GM23248 (cell line): Measurements from ENCODE around the gene ARSK. TPM values are rescaled to one million over a fixed set of nuclear protein-coding genes. Genes with fewer than 3 reads are reported as not detected.
A peak's percentile ranks its signal among the peaks of the same experiment; 100 is the strongest.

ENCODE experiments used
- DNase-seq: peaks from one replicate; pipeline ENCODE4 v3.0.0-alpha.2; 2015
- H2AFZ ChIP-seq: fragments of 200-600 bp; sonication (generic); 2 replicates; pipeline ENCODE4 v1.6.1; 2016; ENCODE audit warnings: antibody characterized with exemption
- H3F3A ChIP-seq: fragments of 200-600 bp; sonication (generic); 2 replicates; pipeline ENCODE4 v1.6.1; 2016; ENCODE audit warnings: mild to moderate bottlenecking, antibody characterized with exemption, mixed run types; ENCODE audit not compliant: insufficient read depth
- H3K27ac ChIP-seq: fragments of 200-600 bp; sonication (generic); 2 replicates; pipeline ENCODE4 v1.5.1; 2016; ENCODE audit warnings: mild to moderate bottlenecking
- H3K27me3 ChIP-seq: fragments of 200-600 bp; sonication (generic); replicated peaks from 2 replicates; pipeline ENCODE4 v1.6.1; 2016; ENCODE audit warnings: mild to moderate bottlenecking; ENCODE audit not compliant: insufficient read depth
- H3K36me3 ChIP-seq: fragments of 200-600 bp; sonication (generic); 2 replicates; pipeline ENCODE4 v1.6.1; 2016; ENCODE audit warnings: low read depth, mild to moderate bottlenecking
- H3K4me1 ChIP-seq: fragments of 200-600 bp; sonication (generic); 2 replicates; pipeline ENCODE4 v1.6.1; 2016; ENCODE audit warnings: mild to moderate bottlenecking; ENCODE audit not compliant: insufficient read depth
- H3K4me2 ChIP-seq: fragments of 200-600 bp; sonication (generic); one replicate; pipeline ENCODE4 v1.6.1; 2016; ENCODE audit warnings: mild to moderate bottlenecking; ENCODE audit not compliant: unreplicated experiment
- H3K4me3 ChIP-seq: fragments of 200-600 bp; sonication (generic); 2 replicates; pipeline ENCODE4 v1.5.1; 2016; ENCODE audit warnings: mild to moderate bottlenecking
- H3K79me2 ChIP-seq: fragments of 200-600 bp; sonication (generic); 2 replicates; pipeline ENCODE4 v1.6.1; 2016; ENCODE audit warnings: mild to moderate bottlenecking; ENCODE audit not compliant: insufficient read depth
- H3K9ac ChIP-seq: fragments of 200-600 bp; sonication (generic); 2 replicates; pipeline ENCODE4 v1.6.1; 2016; ENCODE audit warnings: mild to moderate bottlenecking
- H3K9me2 ChIP-seq: fragments of 200-600 bp; sonication (generic); 2 replicates; pipeline ENCODE4 v1.6.1; 2016; ENCODE audit warnings: mixed run types, mild to moderate bottlenecking, moderate library complexity; ENCODE audit not compliant: insufficient read depth
- H3K9me3 ChIP-seq: fragments of 200-600 bp; sonication (generic); one replicate; pipeline ENCODE4 v1.6.1; 2017; ENCODE audit warnings: low read depth
- H4K20me1 ChIP-seq: fragments of 200-600 bp; sonication (generic); 2 replicates; pipeline ENCODE4 v1.6.0; 2016; ENCODE audit not compliant: insufficient read depth
- EZH2 ChIP-seq: fragments of 200-600 bp; sonication (generic); IDR thresholded peaks from 2 replicates; pipeline ENCODE4 v1.6.1; 2018; ENCODE audit warnings: antibody characterized with exemption, mild to moderate bottlenecking; ENCODE audit not compliant: insufficient read depth, poor library complexity, severe bottlenecking
- EZH2phosphoT487 ChIP-seq: fragments of 200-600 bp; sonication (generic); IDR thresholded peaks from 2 replicates; pipeline ENCODE4 v1.6.1; 2018; ENCODE audit warnings: antibody characterized with exemption, moderate library complexity, mild to moderate bottlenecking, low read depth; ENCODE audit not compliant: insufficient read depth
- WGBS, 2 experiments: methylation state at CpG; one replicate each; pipeline ENCODE4 v1.1.6; 2015 to 2017; ENCODE audit warnings: low lambda C conversion rate in 2 of 2, low coverage in 1 of 2; ENCODE audit errors: missing lambda C conversion rate in 2 of 2; 5-methylcytosine and 5-hydroxymethylcytosine counted together
- in situ Hi-C: fragments of 300-500 bp; cut with MboI; formaldehyde crosslinking; loops from 2 replicates; pipeline ENCODE4 v1.15.0; 2020
- polyA plus RNA-seq: library from polyadenylated mRNA; unstranded; fragments of >200 nt; fragmentation: Nextera tagmentation; extraction: Ambion mirVana; gene quantifications from 2 replicates; pipeline ENCODE4 v1.2.1, GENCODE V29; 2016
- total RNA-seq: library from RNA; depleted of rRNA; stranded (reverse); fragments of >200 nt; shearing (Covaris generic); gene quantifications from 2 replicates; pipeline ENCODE4 v1.2.3, GENCODE V29; 2014

ARSK gene
- total and polyA plus RNA-seq, 2 experiments from 2014 or later = 12.1 to 14.5 TPM

- Histone ChIP-seq H3K4me3 (no peak overlapping the region), H3K27ac (no peak overlapping the region), H3K36me3 (peaks cover 45% of the 10 kb centered on the region), H2AFZ (no peak overlapping the region), H3K4me2 (no peak overlapping the region), H3K9me3 (no peaks in the 10 kb centered on the region), H3K9me2 (no peaks in the 10 kb centered on the region), H3K27me3 (no peaks in the 10 kb centered on the region), H3F3A (peaks cover 26% of the 10 kb centered on the region; the same call in 1 of the 2 replicates), H3K9ac (no peak overlapping the region), H4K20me1 (no peaks in the 10 kb centered on the region), H3K79me2 (peaks cover 38% of the 10 kb centered on the region), H3K4me1 (peaks cover 23% of the 10 kb centered on the region)
- no peak for TF ChIP-seq EZH2
- TF ChIP-seq EZH2phosphoT487 = no peak
- DNase-seq = no peak
- in situ Hi-C loops = no loop called here
Measured at GRCh38 chr5:95528565-95528964, 26.3 kb upstream of the ARSK start.

DNA sequence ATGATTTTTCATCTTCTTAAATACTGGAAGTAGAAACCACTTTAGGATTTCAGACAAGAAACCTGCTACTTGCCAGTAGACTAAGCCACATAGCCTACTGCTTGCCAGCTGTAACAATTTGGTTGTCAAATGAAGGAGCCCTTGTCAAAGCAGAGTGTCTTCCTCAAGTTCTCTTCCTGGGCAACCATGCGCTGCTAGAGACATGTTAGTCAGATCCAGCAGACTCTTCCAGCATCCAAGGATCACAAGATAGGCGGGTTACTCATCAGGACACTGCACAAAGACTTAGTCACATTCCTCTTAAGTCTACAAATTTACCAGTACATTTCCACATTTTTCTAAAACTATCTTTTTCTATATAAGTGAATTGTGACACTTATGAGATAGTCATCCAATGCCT, 24.5 kb upstream of the ARSK start:
- H3K4me2 ChIP-seq = peak overlapping the region; percentile 32
- in situ Hi-C loops = no loop called here
- H2AFZ ChIP-seq = no peak overlapping the region
- H3K9ac ChIP-seq = peak overlapping the region; percentile 15; the same call in 1 of the 2 replicates
- DNase-seq = peak; percentile 98
- H4K20me1 ChIP-seq = no peaks in the 10 kb centered on the region
- H3K9me3 ChIP-seq = no peaks in the 10 kb centered on the region
- H3F3A ChIP-seq = peaks cover 32% of the 10 kb centered on the region; the same call in 1 of the 2 replicates
- H3K9me2 ChIP-seq = no peaks in the 10 kb centered on the region
- H3K27ac ChIP-seq = peak overlapping the region; percentile 74
- H3K36me3 ChIP-seq = peaks cover 31% of the 10 kb centered on the region
- H3K27me3 ChIP-seq = no peaks in the 10 kb centered on the region
- peaks cover 41% of the 10 kb centered on the region for H3K79me2 ChIP-seq
- peaks cover 29% of the 10 kb centered on the region for H3K4me1 ChIP-seq
- no peak overlapping the region for H3K4me3 ChIP-seq
- WGBS, 2 experiments = 12 to 21% methylated on average over 2 of the region's 2 CpGs
- TF ChIP-seq EZH2phosphoT487 (no peak), EZH2 (no peak)

DNA sequence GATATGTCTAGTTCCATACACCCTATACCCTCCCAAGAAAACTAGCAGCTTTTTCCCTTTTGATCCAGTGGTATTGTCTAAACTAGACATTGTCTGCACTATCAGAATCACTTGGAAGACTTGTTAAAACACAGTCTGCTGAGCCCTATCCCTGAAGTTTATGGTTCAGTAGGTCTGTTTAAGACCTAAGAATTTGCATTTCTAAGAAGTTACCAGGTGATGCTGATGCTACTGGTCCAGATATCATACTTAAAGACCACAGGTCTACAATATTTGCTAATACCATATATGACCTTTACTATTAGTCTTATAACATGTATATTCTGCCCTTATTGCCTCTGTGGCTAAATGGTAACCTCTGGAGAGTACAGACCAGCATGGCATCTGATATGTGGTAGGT, 23.4 kb upstream of the ARSK start:
- no peak overlapping the region for H2AFZ ChIP-seq
- no peaks in the 10 kb centered on the region for H3K9me2 ChIP-seq
- peaks cover 29% of the 10 kb centered on the region for H3K4me1 ChIP-seq
- no peak overlapping the region for H3K9ac ChIP-seq
- no peaks in the 10 kb centered on the region for H4K20me1 ChIP-seq
- H3K36me3 ChIP-seq = peaks cover 31% of the 10 kb centered on the region
- no peak for TF ChIP-seq EZH2
- no peak overlapping the region for H3K27ac ChIP-seq
- DNase-seq = no peak
- no peak overlapping the region for H3K4me3 ChIP-seq
- peaks cover 46% of the 10 kb centered on the region for H3K79me2 ChIP-seq
- no peaks in the 10 kb centered on the region for H3K27me3 ChIP-seq
- H3F3A ChIP-seq = peaks cover 33% of the 10 kb centered on the region; the same call in 1 of the 2 replicates
- H3K9me3 ChIP-seq = no peaks in the 10 kb centered on the region
- no peak overlapping the region for H3K4me2 ChIP-seq
- in situ Hi-C loops = no loop called here

GRCh38 chr5:95532415-95532814, 22.5 kb upstream of the ARSK start:
- no peaks in the 10 kb centered on the region for H3K9me3 ChIP-seq
- peaks cover 29% of the 10 kb centered on the region for H3K36me3 ChIP-seq
- peaks cover 40% of the 10 kb centered on the region; the same call in 1 of the 2 replicates for H3F3A ChIP-seq
- H3K9me2 ChIP-seq = no peaks in the 10 kb centered on the region
- no peak overlapping the region for H3K9ac ChIP-seq
- no peak overlapping the region for H3K4me2 ChIP-seq
- in situ Hi-C loops = no loop called here
- TF ChIP-seq EZH2 (no peak), EZH2phosphoT487 (no peak)
- no peaks in the 10 kb centered on the region for H3K27me3 ChIP-seq
- H3K27ac ChIP-seq = no peak overlapping the region
- H4K20me1 ChIP-seq = peaks cover 3% of the 10 kb centered on the region; the same call in 1 of the 2 replicates
- peaks cover 55% of the 10 kb centered on the region for H3K79me2 ChIP-seq
- peaks cover 29% of the 10 kb centered on the region for H3K4me1 ChIP-seq
- DNase-seq = no peak
- H2AFZ ChIP-seq = no peak overlapping the region
- WGBS, 2 experiments = 94 to 96% methylated on average over 2 of the region's 2 CpGs
- no peak overlapping the region for H3K4me3 ChIP-seq

- Histone ChIP-seq H3K4me1 (peaks cover 29% of the 10 kb centered on the region), H3K4me3 (no peak overlapping the region), H3K27ac (peak overlapping the region; percentile 39), H3K4me2 (no peak overlapping the region), H3F3A (peaks cover 40% of the 10 kb centered on the region; the same call in 1 of the 2 replicates), H3K79me2 (peaks cover 59% of the 10 kb centered on the region), H3K36me3 (peaks cover 27% of the 10 kb centered on the region), H3K27me3 (no peaks in the 10 kb centered on the region), H3K9me2 (no peaks in the 10 kb centered on the region), H3K9ac (0 out of 2 replicates have a peak overlapping the region, but pooled peaks have one; percentile 5), H4K20me1 (peaks cover 5% of the 10 kb centered on the region; the same call in 1 of the 2 replicates), H3K9me3 (no peaks in the 10 kb centered on the region), H2AFZ (no peak overlapping the region)
- WGBS, 2 experiments = 47 to 56% methylated on average over 2 of the region's 2 CpGs
- TF ChIP-seq EZH2 (no peak), EZH2phosphoT487 (no peak)
- in situ Hi-C loops = no loop called here
- peak; percentile 32 for DNase-seq
Measured at GRCh38 chr5:95533106-95533505, 21.8 kb upstream of the ARSK start.
